Measurements from ENCODE around the gene FHIT. TPM values are rescaled to one million over a fixed set of nuclear protein-coding genes. Genes with fewer than 3 reads are reported as not detected.

Gene FHIT
- polyA plus RNA-seq, 1 of the 3 experiments (the other 2 are of a cell fraction): 0.41 TPM

DNA sequence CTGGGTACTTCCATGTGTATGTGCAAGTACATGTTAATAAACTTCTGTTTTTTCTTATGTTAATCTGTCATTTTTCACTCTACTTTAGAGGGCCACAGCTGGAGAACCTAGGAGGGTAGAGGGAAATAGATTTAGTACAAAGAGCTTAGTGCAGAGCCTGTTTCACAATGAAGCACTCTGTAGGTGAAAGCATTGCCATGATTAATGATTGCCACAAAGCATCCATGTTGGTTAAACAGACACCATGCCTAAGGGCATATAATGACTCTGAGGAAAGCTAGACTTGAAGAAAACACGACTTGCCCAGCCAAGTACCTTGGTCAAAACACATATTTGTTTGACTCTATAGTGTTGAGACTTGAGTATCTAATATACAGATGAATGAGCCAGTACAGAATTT, 338.4 kb downstream of the FHIT start (continued):
- TF ChIP-seq RAD21 (IDR thresholded peaks at IDR 0.05; ENCODE audit: low read length) (no peak), FOXJ3 (CRISPR knock-in tag; IDR thresholded peaks at IDR 0.05) (no peak)
- TF ChIP-seq, protein P1, sequence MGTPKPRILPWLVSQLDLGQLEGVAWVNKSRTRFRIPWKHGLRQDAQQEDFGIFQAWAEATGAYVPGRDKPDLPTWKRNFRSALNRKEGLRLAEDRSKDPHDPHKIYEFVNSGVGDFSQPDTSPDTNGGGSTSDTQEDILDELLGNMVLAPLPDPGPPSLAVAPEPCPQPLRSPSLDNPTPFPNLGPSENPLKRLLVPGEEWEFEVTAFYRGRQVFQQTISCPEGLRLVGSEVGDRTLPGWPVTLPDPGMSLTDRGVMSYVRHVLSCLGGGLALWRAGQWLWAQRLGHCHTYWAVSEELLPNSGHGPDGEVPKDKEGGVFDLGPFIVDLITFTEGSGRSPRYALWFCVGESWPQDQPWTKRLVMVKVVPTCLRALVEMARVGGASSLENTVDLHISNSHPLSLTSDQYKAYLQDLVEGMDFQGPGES (IDR thresholded peaks at IDR 0.05; ENCODE audit: low read depth, low read length): no peak

DNA sequence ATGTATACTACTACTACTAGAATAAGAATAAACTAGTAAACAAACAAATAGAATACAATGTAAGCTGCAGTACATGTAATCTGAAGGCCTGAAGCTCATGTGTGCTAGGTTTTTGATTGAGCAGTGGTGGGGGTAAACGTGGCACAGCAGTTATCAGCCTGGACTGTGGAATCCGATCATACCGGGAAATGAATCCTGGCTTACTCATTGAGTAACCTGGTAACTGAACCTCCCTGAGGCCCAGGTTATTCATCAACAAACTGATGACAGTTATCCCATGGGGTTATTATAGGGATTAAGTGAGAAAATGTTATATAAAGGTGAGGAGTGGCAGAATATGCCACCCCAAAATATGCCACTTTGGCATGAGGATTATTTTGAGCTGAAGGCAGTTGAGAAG, 339.1 kb downstream of the FHIT start:
- Histone ChIP-seq H2AFZ (ENCODE audit: low read depth) (no peak overlapping the region), H4K20me1 (ENCODE audit: insufficient read depth) (no peaks in the 10 kb centered on the region), H3K79me2 (ENCODE audit: insufficient read depth) (no peaks in the 10 kb centered on the region), H3K9ac (no peak overlapping the region), H3K4me3 (ENCODE audit: low read depth in 2 of 2, low read length in 1 of 2) (no peak overlapping the region), H3K4me2 (no peak overlapping the region), H3K27ac (ENCODE audit: low read depth in 2 of 2, low read length in 1 of 2) (no peak overlapping the region), H3F3A (replicated peaks; ENCODE audit: insufficient read depth) (no peaks in the 10 kb centered on the region), H3K4me1 (ENCODE audit: control insufficient read depth in 1 of 2, insufficient read depth in 2 of 2, low read depth in 1 of 2, low read length in 1 of 2) (no peaks in the 10 kb centered on the region; a peak in 2 of 4 replicates), H3K9me3 (no peaks in the 10 kb centered on the region), H3K27me3 (ENCODE audit: insufficient read depth) (no peaks in the 10 kb centered on the region), H3K9me2 (no peaks in the 10 kb centered on the region), H3K36me3 (replicated peaks in 1 of 2; ENCODE audit: control insufficient read depth in 1 of 2, insufficient read depth in 2 of 2, low read length in 1 of 2) (no peaks in the 10 kb centered on the region)
- TF ChIP-seq RCOR1 (IDR thresholded peaks at IDR 0.05; ENCODE audit: low read length): no peak
- TF ChIP-seq, protein P2, sequence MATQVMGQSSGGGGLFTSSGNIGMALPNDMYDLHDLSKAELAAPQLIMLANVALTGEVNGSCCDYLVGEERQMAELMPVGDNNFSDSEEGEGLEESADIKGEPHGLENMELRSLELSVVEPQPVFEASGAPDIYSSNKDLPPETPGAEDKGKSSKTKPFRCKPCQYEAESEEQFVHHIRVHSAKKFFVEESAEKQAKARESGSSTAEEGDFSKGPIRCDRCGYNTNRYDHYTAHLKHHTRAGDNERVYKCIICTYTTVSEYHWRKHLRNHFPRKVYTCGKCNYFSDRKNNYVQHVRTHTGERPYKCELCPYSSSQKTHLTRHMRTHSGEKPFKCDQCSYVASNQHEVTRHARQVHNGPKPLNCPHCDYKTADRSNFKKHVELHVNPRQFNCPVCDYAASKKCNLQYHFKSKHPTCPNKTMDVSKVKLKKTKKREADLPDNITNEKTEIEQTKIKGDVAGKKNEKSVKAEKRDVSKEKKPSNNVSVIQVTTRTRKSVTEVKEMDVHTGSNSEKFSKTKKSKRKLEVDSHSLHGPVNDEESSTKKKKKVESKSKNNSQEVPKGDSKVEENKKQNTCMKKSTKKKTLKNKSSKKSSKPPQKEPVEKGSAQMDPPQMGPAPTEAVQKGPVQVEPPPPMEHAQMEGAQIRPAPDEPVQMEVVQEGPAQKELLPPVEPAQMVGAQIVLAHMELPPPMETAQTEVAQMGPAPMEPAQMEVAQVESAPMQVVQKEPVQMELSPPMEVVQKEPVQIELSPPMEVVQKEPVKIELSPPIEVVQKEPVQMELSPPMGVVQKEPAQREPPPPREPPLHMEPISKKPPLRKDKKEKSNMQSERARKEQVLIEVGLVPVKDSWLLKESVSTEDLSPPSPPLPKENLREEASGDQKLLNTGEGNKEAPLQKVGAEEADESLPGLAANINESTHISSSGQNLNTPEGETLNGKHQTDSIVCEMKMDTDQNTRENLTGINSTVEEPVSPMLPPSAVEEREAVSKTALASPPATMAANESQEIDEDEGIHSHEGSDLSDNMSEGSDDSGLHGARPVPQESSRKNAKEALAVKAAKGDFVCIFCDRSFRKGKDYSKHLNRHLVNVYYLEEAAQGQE (IDR thresholded peaks at IDR 0.05; ENCODE audit: low read depth, low read length): no peak
- no peak for TF ChIP-seq NFIC (IDR thresholded peaks at IDR 0.05; ENCODE audit: borderline replicate concordance)
- TF ChIP-seq FOXM1 (IDR thresholded peaks at IDR 0.05; ENCODE audit: low read depth): no peak
- TF ChIP-seq ZBTB33 (IDR thresholded peaks at IDR 0.05; ENCODE audit: borderline replicate concordance, low read depth): no peak
- no peak for TF ChIP-seq YY1 (IDR thresholded peaks at IDR 0.05; ENCODE audit: low read depth)
- no peak for TF ChIP-seq FOSL2 (IDR thresholded peaks at IDR 0.05; ENCODE audit: borderline replicate concordance, low read depth)
- TF ChIP-seq POLR2AphosphoS5 (IDR thresholded peaks at IDR 0.05; ENCODE audit: low read depth, low read length): no peak
- TF ChIP-seq PBX3 (IDR thresholded peaks at IDR 0.05): no peak
- TF ChIP-seq, protein P3, sequence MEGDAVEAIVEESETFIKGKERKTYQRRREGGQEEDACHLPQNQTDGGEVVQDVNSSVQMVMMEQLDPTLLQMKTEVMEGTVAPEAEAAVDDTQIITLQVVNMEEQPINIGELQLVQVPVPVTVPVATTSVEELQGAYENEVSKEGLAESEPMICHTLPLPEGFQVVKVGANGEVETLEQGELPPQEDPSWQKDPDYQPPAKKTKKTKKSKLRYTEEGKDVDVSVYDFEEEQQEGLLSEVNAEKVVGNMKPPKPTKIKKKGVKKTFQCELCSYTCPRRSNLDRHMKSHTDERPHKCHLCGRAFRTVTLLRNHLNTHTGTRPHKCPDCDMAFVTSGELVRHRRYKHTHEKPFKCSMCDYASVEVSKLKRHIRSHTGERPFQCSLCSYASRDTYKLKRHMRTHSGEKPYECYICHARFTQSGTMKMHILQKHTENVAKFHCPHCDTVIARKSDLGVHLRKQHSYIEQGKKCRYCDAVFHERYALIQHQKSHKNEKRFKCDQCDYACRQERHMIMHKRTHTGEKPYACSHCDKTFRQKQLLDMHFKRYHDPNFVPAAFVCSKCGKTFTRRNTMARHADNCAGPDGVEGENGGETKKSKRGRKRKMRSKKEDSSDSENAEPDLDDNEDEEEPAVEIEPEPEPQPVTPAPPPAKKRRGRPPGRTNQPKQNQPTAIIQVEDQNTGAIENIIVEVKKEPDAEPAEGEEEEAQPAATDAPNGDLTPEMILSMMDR (IDR thresholded peaks at IDR 0.05): no peak
- no peak for TF ChIP-seq TEAD4 (IDR thresholded peaks at IDR 0.05; ENCODE audit: borderline replicate concordance, insufficient read depth)
- no peak for TF ChIP-seq FOXJ3 (CRISPR knock-in tag; IDR thresholded peaks at IDR 0.05)
- no peak for TF ChIP-seq GATA2 (CRISPR knock-in tag; IDR thresholded peaks at IDR 0.05)
- DNase-seq: no peak
- ChIA-PET POLR2A (no interaction called here), CTCF (no interaction called here)
- 72% methylated on average over 3 of the region's 3 CpGs for WGBS (ENCODE audit: low lambda C conversion rate)
